IPS-18c (cell line): ENCODE data around the gene EVX2.
A peak's percentile ranks its signal among the peaks of the same experiment; 100 is the strongest.

Source experiments
- H3K4me3 ChIP-seq: 2 replicates; pipeline ENCODE4 v1.7.0; 2013; ENCODE audit warnings: low read depth, mild to moderate bottlenecking, low read length, moderate library complexity; ENCODE audit not compliant: insufficient read depth
- H3K9me3 ChIP-seq: one replicate; pipeline ENCODE4 v1.6.1; 2013; ENCODE audit warnings: mild to moderate bottlenecking, low read length, moderate library complexity; ENCODE audit not compliant: control insufficient read depth, insufficient read depth

Gene EVX2

GRCh38 chr2:176091329-176092258, 7.8 kb upstream of the EVX2 start:
- H3K9me3 ChIP-seq = peaks cover 4% of the 10 kb centered on the region
- no peak overlapping the region for H3K4me3 ChIP-seq

- H3K9me3 ChIP-seq = peaks cover 4% of the 10 kb centered on the region
- no peak overlapping the region for H3K4me3 ChIP-seq
These were observed 7.1 kb upstream of the EVX2 start for GRCh38 chr2:176090862-176091261.

GRCh38 chr2:176089843-176090395, 6.2 kb upstream of the EVX2 start:
- Histone ChIP-seq H3K4me3 (no peak overlapping the region), H3K9me3 (peaks cover 4% of the 10 kb centered on the region)

GRCh38 chr2:176088937-176089842, 5.4 kb upstream of the EVX2 start:
- Histone ChIP-seq H3K4me3 (no peak overlapping the region), H3K9me3 (peaks cover 4% of the 10 kb centered on the region)

GRCh38 chr2:176088048-176088936, 4.5 kb upstream of the EVX2 start:
- peak overlapping the region; percentile 26 for H3K4me3 ChIP-seq
- H3K9me3 ChIP-seq = peaks cover 2% of the 10 kb centered on the region

GRCh38 chr2:176087330-176088047, 3.7 kb upstream of the EVX2 start:
- peak overlapping the region; percentile 26; the same call in 1 of the 2 replicates for H3K4me3 ChIP-seq

GRCh38 chr2:176085861-176086771, 2.4 kb upstream of the EVX2 start:
- H3K9me3 ChIP-seq = peaks cover 4% of the 10 kb centered on the region
- H3K4me3 ChIP-seq = no peak overlapping the region

More at GRCh38 chr2:176087330-176088047, 3.7 kb upstream of the EVX2 start:
- H3K9me3 ChIP-seq = peaks cover 2% of the 10 kb centered on the region

GRCh38 chr2:176085120-176085788, 1.5 kb upstream of the EVX2 start:
- H3K9me3 ChIP-seq = peaks cover 4% of the 10 kb centered on the region
- no peak overlapping the region for H3K4me3 ChIP-seq

- no peak overlapping the region for H3K4me3 ChIP-seq
These were observed 903 bp upstream of the EVX2 start for GRCh38 chr2:176084611-176085119.

GRCh38 chr2:176082824-176083751, 674 bp downstream of the EVX2 start:
- H3K4me3 ChIP-seq = no peak overlapping the region
- peaks cover 7% of the 10 kb centered on the region for H3K9me3 ChIP-seq

More at GRCh38 chr2:176084611-176085119, 903 bp upstream of the EVX2 start:
- H3K9me3 ChIP-seq = peaks cover 5% of the 10 kb centered on the region

GRCh38 chr2:176082525-176082823, 1.3 kb downstream of the EVX2 start:
- H3K4me3 ChIP-seq = no peak overlapping the region

GRCh38 chr2:176081837-176082524, 1.8 kb downstream of the EVX2 start:
- H3K4me3 ChIP-seq = no peak overlapping the region
- H3K9me3 ChIP-seq = peaks cover 7% of the 10 kb centered on the region

More at GRCh38 chr2:176082525-176082823, 1.3 kb downstream of the EVX2 start:
- peaks cover 7% of the 10 kb centered on the region for H3K9me3 ChIP-seq

GRCh38 chr2:176081376-176081836, 2.4 kb downstream of the EVX2 start:
- Histone ChIP-seq H3K9me3 (peaks cover 7% of the 10 kb centered on the region), H3K4me3 (peak overlapping the region; percentile 31; the same call in 1 of the 2 replicates)
